ENCODE results near the gene TPRN. TPM values are rescaled to one million over a fixed set of nuclear protein-coding genes. Genes with fewer than 3 reads are reported as not detected.

The TPRN gene
- total and polyA plus RNA-seq, 2 donors, result 2.7 to 6.2 TPM

DNA sequence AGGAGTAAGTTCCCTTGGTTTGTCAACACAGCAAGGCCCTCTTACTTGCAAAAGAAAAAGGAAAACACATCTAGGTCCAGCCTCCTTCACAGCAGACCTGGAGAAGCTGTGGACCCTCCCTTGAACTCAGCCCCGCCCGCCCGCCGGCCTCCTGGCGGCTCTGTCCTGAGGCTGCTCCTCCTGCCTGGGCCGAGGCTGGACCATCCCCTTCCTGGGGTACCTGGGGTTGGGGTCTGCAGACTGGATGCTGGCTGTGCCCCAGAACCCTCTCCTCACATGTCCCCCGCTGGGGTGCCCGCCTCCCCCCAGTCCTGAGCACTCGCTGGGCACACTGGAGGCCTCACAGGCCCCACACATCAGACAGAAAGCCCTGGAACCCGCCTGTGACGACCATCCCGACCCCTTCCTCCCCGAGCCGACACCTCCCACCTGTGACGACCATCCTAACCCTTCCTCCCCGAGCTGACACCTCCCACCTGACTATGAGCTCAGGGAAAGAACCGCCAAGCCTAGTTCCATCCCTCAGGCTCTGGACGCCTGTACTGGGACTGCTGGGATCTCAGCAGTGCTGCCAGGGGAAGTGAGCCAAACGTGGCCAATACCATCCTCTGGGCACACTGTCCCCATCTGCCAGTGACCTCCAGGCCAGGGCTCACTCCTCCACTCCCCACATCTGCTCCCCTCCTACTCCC is 21.5 kb downstream of the TPRN start:
- Histone ChIP-seq H3K27ac (ENCODE audit: low read depth in 1 of 2, low read length in 1 of 2) (no peak overlapping the region), H3K27me3 (ENCODE audit: control insufficient read depth in 2 of 2, insufficient read depth in 1 of 2, low read length in 1 of 2) (peaks cover 0 to 17% of the 10 kb centered on the region in 2 donors), H3K36me3 (ENCODE audit: control insufficient read depth in 2 of 2, insufficient read depth in 2 of 2, low read length in 1 of 2) (peaks cover 53 to 69% of the 10 kb centered on the region in 2 donors), H3K4me3 (ENCODE audit: low read length in 2 of 2) (no peak overlapping the region), H3K4me1 (ENCODE audit: control insufficient read depth in 2 of 2, insufficient read depth in 2 of 2, low read length in 2 of 2) (peaks cover 15 to 23% of the 10 kb centered on the region in 2 donors), H3K9me3 (ENCODE audit: control insufficient read depth in 2 of 2, insufficient read depth in 1 of 2, low read length in 1 of 2) (no peaks in the 10 kb centered on the region)
- WGBS, result 98% methylated on average over 19 of the region's 19 CpGs
- DNase-seq (ENCODE audit: low read depth in 6 of 9, low spot score in 9 of 9), result no peak

DNA sequence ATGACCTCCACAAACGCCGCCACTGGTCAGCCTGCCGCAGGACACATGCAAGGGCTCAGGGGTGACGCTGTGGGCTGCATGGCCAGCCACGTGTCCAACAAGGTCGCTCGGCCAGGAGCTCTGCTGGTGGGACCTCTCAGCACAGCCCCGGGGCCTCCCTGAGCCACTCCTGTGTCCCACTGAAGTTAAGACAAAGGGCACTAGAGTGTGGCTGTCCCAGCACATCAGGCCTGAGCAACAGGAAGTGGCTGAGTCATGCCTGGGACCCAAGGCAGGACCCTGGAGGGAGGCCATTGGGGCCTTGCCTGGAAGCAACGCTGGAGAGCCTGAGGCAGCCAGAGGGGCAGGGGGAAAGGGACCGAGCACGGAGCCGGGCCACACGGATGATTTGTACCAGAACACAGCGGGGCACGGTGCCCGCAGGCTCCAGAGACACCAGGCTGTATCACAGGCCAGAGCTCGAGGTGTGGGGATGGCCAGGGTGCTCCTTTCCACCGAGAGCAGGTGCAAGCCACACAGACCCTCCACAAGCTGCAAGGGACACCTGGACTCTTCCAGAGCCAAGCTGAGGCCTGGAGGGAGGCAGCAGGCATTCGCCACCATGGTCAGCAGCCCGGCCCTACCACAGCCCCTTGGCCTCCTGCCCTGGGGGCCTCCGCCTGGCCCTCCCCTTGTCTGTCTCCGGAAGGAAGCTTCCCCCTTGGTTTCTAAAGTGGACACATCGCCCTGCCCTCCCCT is 22.2 kb downstream of the TPRN start:
- Histone ChIP-seq H3K4me1 (ENCODE audit: control insufficient read depth in 2 of 2, insufficient read depth in 2 of 2, low read length in 2 of 2) (peaks cover 22 to 31% of the 10 kb centered on the region in 2 donors), H3K9me3 (ENCODE audit: control insufficient read depth in 2 of 2, insufficient read depth in 1 of 2, low read length in 1 of 2) (no peaks in the 10 kb centered on the region), H3K27ac (ENCODE audit: low read depth in 1 of 2, low read length in 1 of 2) (no peak overlapping the region), H3K4me3 (ENCODE audit: low read length in 2 of 2) (no peak overlapping the region), H3K27me3 (ENCODE audit: control insufficient read depth in 2 of 2, insufficient read depth in 1 of 2, low read length in 1 of 2) (peaks cover 0 to 24% of the 10 kb centered on the region in 2 donors), H3K36me3 (ENCODE audit: control insufficient read depth in 2 of 2, insufficient read depth in 2 of 2, low read length in 1 of 2) (peaks cover 48 to 62% of the 10 kb centered on the region in 2 donors)
- 97% methylated on average over 23 of the region's 23 CpGs for WGBS
- no peak for DNase-seq (ENCODE audit: low read depth in 6 of 9, low spot score in 9 of 9)

DNA sequence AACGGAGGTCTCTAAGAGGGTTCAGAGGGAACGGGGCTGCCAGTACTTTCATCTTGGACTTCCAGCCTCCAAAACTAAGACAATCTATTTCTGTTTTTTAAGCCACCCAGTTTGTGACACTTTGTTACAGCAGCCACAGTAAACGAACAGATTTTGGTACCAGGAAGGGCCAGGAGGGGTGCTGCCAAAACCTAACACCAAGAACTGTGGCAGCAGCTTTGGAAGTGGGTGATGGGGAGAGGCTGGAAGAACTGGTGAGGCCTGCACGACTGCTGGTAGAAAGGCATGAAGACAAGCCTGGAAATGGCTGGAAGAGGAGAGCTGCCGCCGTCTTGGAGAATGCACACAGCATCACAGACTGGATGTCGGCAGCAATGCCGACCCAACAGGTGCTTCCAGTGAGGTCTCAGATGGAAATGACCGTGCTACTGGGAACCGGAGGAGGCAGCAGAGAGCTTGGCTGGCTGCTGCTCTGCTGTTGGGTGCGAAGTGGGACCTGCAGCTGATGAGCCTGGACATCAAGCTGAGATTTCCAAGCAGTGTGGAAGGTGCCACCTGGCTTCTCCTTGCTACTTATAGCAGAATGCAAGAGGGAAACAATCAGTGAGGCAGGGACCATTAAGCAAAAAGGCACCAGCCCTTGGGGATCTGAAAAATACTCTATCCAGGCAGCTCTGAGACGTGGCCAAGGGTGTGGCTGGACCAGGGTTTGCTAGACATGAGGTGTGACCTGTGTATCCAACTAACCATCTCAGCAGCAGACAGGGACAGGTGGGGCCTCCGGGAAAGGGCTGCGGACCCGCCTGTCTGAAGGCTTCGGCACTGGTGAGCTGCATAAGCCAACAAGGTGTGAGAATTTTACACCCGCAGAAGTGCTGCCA is 24.0 kb downstream of the TPRN start:
- Histone ChIP-seq H3K4me3 (ENCODE audit: low read length in 2 of 2) (no peak overlapping the region), H3K4me1 (ENCODE audit: control insufficient read depth in 2 of 2, insufficient read depth in 2 of 2, low read length in 2 of 2) (peaks cover 38 to 48% of the 10 kb centered on the region in 2 donors), H3K36me3 (ENCODE audit: control insufficient read depth in 2 of 2, insufficient read depth in 2 of 2, low read length in 1 of 2) (peaks cover 34 to 47% of the 10 kb centered on the region in 2 donors), H3K27me3 (ENCODE audit: control insufficient read depth in 2 of 2, insufficient read depth in 1 of 2, low read length in 1 of 2) (peaks cover 0 to 43% of the 10 kb centered on the region in 2 donors), H3K27ac (ENCODE audit: low read depth in 1 of 2, low read length in 1 of 2) (no peak overlapping the region), H3K9me3 (ENCODE audit: control insufficient read depth in 2 of 2, insufficient read depth in 1 of 2, low read length in 1 of 2) (no peaks in the 10 kb centered on the region)
- 70% methylated on average over 17 of the region's 17 CpGs for WGBS
- peak in 1 of 9 donors; percentile 54 for DNase-seq (ENCODE audit: low read depth in 6 of 9, low spot score in 9 of 9)

GRCh38 chr9:137175345-137175961 is 25.1 kb downstream of the TPRN start:
- Histone ChIP-seq H3K27me3 (ENCODE audit: control insufficient read depth in 2 of 2, insufficient read depth in 1 of 2, low read length in 1 of 2) (peaks cover 8 to 53% of the 10 kb centered on the region in 2 donors), H3K27ac (ENCODE audit: low read depth in 1 of 2, low read length in 1 of 2) (no peak overlapping the region), H3K9me3 (ENCODE audit: control insufficient read depth in 2 of 2, insufficient read depth in 1 of 2, low read length in 1 of 2) (no peaks in the 10 kb centered on the region), H3K4me3 (ENCODE audit: low read length in 2 of 2) (peak overlapping the region in 1 of 2 donors; percentile 19), H3K4me1 (ENCODE audit: control insufficient read depth in 2 of 2, insufficient read depth in 2 of 2, low read length in 2 of 2) (peaks cover 38 to 50% of the 10 kb centered on the region in 2 donors), H3K36me3 (ENCODE audit: control insufficient read depth in 2 of 2, insufficient read depth in 2 of 2, low read length in 1 of 2) (peaks cover 23 to 36% of the 10 kb centered on the region in 2 donors)
- DNase-seq (ENCODE audit: low read depth in 6 of 9, low spot score in 9 of 9), result peak in 3 of 9 donors; percentile 39 to 62 (median 46)
- WGBS, result 56% methylated on average over 33 of the region's 33 CpGs

- 31% methylated on average over 34 of the region's 34 CpGs for WGBS
- H3K4me1 ChIP-seq (ENCODE audit: control insufficient read depth in 2 of 2, insufficient read depth in 2 of 2, low read length in 2 of 2), result peaks cover 38 to 55% of the 10 kb centered on the region in 2 donors
- H3K36me3 ChIP-seq (ENCODE audit: control insufficient read depth in 2 of 2, insufficient read depth in 2 of 2, low read length in 1 of 2), result peaks cover 17 to 30% of the 10 kb centered on the region in 2 donors
- H3K27ac ChIP-seq (ENCODE audit: low read depth in 1 of 2, low read length in 1 of 2), result peak overlapping the region in 1 of 2 donors; percentile 51
- H3K9me3 ChIP-seq (ENCODE audit: control insufficient read depth in 2 of 2, insufficient read depth in 1 of 2, low read length in 1 of 2), result no peaks in the 10 kb centered on the region
- H3K4me3 ChIP-seq (ENCODE audit: low read length in 2 of 2), result peak overlapping the region in 1 of 2 donors; percentile 19
- DNase-seq (ENCODE audit: low read depth in 6 of 9, low spot score in 9 of 9), result peak in 5 of 9 donors; percentile 34 to 78 (median 57)
- H3K27me3 ChIP-seq (ENCODE audit: control insufficient read depth in 2 of 2, insufficient read depth in 1 of 2, low read length in 1 of 2), result peaks cover 14 to 60% of the 10 kb centered on the region in 2 donors
These were observed 25.7 kb downstream of the TPRN start for GRCh38 chr9:137174722-137175293.

GRCh38 chr9:137173796-137174664 is 26.5 kb downstream of the TPRN start:
- Histone ChIP-seq H3K9me3 (ENCODE audit: control insufficient read depth in 2 of 2, insufficient read depth in 1 of 2, low read length in 1 of 2) (no peaks in the 10 kb centered on the region), H3K27me3 (ENCODE audit: control insufficient read depth in 2 of 2, insufficient read depth in 1 of 2, low read length in 1 of 2) (peaks cover 22 to 68% of the 10 kb centered on the region in 2 donors), H3K4me1 (ENCODE audit: control insufficient read depth in 2 of 2, insufficient read depth in 2 of 2, low read length in 2 of 2) (peaks cover 41 to 55% of the 10 kb centered on the region in 2 donors), H3K27ac (ENCODE audit: low read depth in 1 of 2, low read length in 1 of 2) (peak overlapping the region in 1 of 2 donors; percentile 51), H3K4me3 (ENCODE audit: low read length in 2 of 2) (no peak overlapping the region), H3K36me3 (ENCODE audit: control insufficient read depth in 2 of 2, insufficient read depth in 2 of 2, low read length in 1 of 2) (peaks cover 9 to 22% of the 10 kb centered on the region in 2 donors)
- 84% methylated on average over 45 of the region's 45 CpGs for WGBS
- DNase-seq (ENCODE audit: low read depth in 6 of 9, low spot score in 9 of 9), result no peak

- Histone ChIP-seq H3K36me3 (ENCODE audit: control insufficient read depth in 2 of 2, insufficient read depth in 2 of 2, low read length in 1 of 2) (peaks cover under 1 to 13% of the 10 kb centered on the region in 2 donors), H3K4me1 (ENCODE audit: control insufficient read depth in 2 of 2, insufficient read depth in 2 of 2, low read length in 2 of 2) (peaks cover 46 to 55% of the 10 kb centered on the region in 2 donors), H3K9me3 (ENCODE audit: control insufficient read depth in 2 of 2, insufficient read depth in 1 of 2, low read length in 1 of 2) (no peaks in the 10 kb centered on the region), H3K4me3 (ENCODE audit: low read length in 2 of 2) (no peak overlapping the region), H3K27me3 (ENCODE audit: control insufficient read depth in 2 of 2, insufficient read depth in 1 of 2, low read length in 1 of 2) (peaks cover 31 to 76% of the 10 kb centered on the region in 2 donors), H3K27ac (ENCODE audit: low read depth in 1 of 2, low read length in 1 of 2) (peak overlapping the region in 1 of 2 donors; percentile 26)
- DNase-seq (ENCODE audit: low read depth in 6 of 9, low spot score in 9 of 9), result no peak
- 18% methylated on average over 21 of the region's 21 CpGs for WGBS
These were observed 27.4 kb downstream of the TPRN start for GRCh38 chr9:137172901-137173795.

All from thymus (tissue), 11 donors.